Inferior parietal cortex (tissue), 1 donor: ENCODE results near the gene CCDC12.

Experiments used
- DNase-seq: peaks from one replicate; pipeline ENCODE4 v3.0.0-alpha.2; 2016; ENCODE audit errors: extremely low spot score

CCDC12 gene

GRCh38 chr3:46938118-46938517 lies 38.4 kb downstream of the CCDC12 start:
- no peak for DNase-seq

DNA sequence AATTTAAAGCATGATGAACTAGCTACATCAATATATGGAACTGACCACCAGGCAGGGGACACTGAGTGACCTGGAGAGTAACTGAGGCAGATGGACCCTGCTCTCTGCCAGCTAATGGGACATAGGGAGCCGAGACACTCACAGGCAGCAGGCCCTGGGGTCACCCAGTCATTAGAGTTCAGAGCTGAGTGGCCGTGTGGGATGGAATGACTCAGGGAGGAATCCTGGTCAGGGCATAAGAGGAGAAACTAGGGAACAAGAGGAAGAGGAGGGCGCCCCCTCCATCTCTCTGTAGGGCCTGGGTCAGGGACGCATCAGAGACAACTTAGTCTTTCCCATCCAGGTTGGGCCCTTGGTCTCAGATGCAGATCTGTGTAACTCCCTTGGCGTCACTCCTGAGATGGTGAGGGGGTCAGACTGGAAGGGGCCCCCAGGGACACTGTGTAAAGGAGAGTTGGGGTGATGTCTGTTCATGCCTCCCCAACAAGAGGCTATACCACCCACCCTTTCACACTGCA lies 39.8 kb downstream of the CCDC12 start:
- no peak for DNase-seq

- DNase-seq, result no peak
These were observed 40.5 kb downstream of the CCDC12 start for GRCh38 chr3:46935989-46936558.

GRCh38 chr3:46935168-46935858 lies 41.2 kb downstream of the CCDC12 start:
- DNase-seq, result no peak

DNA sequence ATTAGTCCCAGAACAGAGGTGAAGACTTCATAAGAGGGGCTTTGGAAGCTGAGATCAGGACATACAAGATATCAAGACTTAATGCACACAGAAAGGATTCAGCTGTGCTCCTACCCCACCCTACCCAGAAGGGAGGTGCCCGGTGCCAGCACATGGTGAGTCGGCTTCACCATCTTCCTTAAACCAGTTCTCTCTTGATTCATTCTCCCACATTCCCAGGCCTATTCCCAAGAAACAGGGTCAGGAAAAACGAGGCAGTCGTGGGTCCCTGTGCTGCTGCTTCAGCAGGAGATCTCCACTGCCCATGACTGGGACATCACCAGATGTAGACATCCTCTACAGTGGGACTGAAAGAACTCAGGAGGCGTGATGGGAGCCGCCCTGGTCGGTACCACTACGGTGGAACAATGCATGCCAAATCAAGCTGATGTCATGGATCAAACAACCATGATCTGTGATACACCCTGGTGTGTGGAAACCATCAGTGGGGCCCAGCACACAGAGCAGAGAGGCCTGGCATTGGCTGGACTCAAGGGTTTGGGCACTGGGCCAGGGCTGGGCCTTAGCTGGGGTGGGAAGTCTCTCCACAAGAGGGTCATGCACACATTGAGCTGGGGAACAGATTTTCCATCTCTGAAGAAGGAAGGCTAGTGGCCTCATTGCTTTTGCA lies 41.9 kb downstream of the CCDC12 start:
- DNase-seq, result no peak

DNA sequence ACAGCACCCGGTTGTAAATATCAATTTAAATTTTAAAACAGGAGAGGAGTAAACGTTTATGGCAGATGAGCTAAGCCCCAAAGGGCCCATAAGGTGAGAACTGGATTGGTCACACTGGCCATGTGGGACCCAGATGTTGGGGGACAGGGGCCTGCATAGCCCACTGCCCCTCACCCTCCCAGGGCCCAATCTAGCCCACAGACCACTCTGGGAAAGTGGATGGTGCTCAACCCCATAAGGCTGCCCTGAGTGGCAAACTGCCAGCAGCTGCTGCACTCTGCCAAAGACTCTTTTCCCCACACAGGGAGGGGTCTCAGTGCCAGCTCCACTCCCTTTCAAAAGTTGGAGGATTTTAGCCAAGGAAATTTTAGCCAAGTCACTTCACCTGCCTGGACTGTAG lies 42.5 kb downstream of the CCDC12 start:
- no peak for DNase-seq

GRCh38 chr3:46933261-46933660 lies 43.3 kb downstream of the CCDC12 start:
- DNase-seq, result no peak

GRCh38 chr3:46932455-46933225 lies 43.9 kb downstream of the CCDC12 start:
- DNase-seq, result no peak

- no peak for DNase-seq
These were observed 44.8 kb downstream of the CCDC12 start for GRCh38 chr3:46931631-46932331.

DNA sequence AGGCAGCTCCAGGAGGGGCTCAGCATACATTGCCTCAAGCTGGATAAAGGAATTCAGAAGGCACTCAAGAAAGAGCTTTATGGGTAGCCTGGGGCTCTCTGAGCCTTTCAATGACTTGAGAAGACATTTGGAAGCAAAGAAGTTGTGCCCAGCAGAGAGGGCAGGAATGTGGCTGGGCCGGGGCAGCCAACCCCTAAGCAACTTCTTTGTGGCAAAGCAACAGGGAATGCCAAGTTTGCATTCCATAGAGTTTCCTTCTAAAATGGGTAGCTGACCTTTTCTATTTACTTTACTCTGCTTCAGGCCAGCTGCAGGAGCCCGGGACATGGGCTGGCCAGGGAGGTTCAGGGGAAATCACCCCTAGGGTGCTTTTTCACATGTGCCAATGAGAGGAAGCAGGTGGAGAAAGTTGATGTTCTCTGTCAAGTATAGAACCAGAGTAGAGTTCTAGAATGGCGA lies 45.6 kb downstream of the CCDC12 start:
- DNase-seq, result no peak

- no peak for DNase-seq
These were observed 46.2 kb downstream of the CCDC12 start for GRCh38 chr3:46930166-46930944.

DNA sequence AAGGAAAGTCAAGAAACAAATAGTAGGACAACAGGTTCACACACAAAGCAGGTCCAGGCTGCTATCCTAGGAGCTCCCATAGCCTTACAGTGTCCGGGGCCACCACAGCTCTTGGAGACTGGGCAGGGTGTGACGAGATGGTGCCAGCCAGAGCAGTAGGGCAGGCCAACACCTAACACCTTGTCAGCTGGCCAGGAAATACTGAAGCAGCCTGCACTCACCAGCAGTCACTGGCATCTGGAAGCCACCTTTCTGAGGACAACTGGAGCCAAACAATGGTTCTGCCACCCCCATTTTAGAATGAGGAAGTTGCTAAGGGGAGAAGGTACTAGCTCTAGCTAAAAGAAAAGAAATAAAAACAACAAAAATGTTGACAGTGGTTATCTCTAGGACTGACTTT lies 47.2 kb downstream of the CCDC12 start:
- DNase-seq, result no peak

- no peak for DNase-seq
These were observed 48.3 kb downstream of the CCDC12 start for GRCh38 chr3:46928282-46928681.

- no peak for DNase-seq
These were observed 48.8 kb downstream of the CCDC12 start for GRCh38 chr3:46927718-46928073.

GRCh38 chr3:46926871-46927717 lies 49.5 kb downstream of the CCDC12 start:
- no peak for DNase-seq

DNA sequence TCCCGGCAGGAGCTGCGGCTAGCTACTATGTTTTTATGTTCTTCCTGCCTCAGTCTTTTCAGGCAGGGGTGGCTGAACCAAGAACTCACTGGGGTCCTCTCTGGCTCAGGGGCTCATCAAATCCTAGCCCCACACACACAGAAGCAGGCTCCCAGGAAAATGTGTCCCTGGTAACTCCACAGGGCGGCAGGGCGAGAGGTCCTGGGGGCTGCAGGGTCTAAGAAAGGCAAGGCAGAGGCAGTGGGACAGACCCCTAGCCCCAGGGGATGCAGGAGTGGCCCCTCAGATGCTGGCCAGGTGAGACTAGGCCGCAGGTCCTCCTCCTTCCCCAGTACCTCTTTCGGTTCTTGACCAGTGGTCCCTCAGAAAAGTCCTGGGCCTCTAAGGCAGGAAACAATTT lies 50.1 kb downstream of the CCDC12 start:
- DNase-seq, result no peak

GRCh38 chr3:46926039-46926438 lies 50.5 kb downstream of the CCDC12 start:
- DNase-seq, result no peak

DNA sequence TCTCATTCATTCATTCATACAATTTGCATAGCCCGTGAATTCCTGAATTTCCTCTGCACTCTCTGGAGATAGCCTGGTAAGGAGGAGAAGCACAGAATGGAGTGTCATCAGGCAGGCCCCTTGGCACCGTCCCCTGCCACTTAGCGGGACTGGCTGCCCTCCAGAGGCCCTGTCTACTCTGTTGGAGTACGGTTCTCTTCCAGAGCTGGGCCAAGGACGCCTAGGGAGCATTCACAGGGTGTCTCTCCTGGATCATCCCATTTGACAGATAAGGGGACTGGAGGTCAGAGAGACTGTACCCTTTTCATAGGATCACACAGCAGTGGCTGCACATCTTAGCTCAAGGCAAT lies 51.0 kb downstream of the CCDC12 start:
- DNase-seq, result no peak

- DNase-seq, result no peak
These were observed 51.5 kb downstream of the CCDC12 start for GRCh38 chr3:46924921-46925584.
